RWPE2 (cell line): ENCODE measurements around the gene PHYHIPL.

Source experiments
- ATAC-seq: fragments of 200-7000 bp; cut with Tn5 transposase; 3 replicates; pipeline ENCODE4 v1.9.1; 2021; ENCODE audit warnings: low read depth
- DNase-seq: peaks from one replicate; pipeline ENCODE4 v3.0.0-alpha.2; 2020; ENCODE audit warnings: low spot score
- H3K27ac ChIP-seq: fragments of 450-650 bp; 2 replicates; pipeline ENCODE4 v1.5.1; 2017; ENCODE audit warnings: mild to moderate bottlenecking; ENCODE audit not compliant: poor library complexity, severe bottlenecking
- H3K27me3 ChIP-seq: fragments of 250-450 bp; sonication (Bioruptor Pico); 2 replicates; pipeline ENCODE4 v1.5.1; 2021; ENCODE audit warnings: mild to moderate bottlenecking, moderate library complexity; ENCODE audit not compliant: insufficient read depth, poor library complexity, severe bottlenecking
- H3K36me3 ChIP-seq: fragments of 250-450 bp; sonication (Bioruptor Pico); 2 replicates; pipeline ENCODE4 v1.5.1; 2020; ENCODE audit warnings: low read depth, mild to moderate bottlenecking, moderate library complexity
- H3K4me1 ChIP-seq: fragments of 250-450 bp; sonication (Bioruptor Pico); 2 replicates; pipeline ENCODE4 v1.5.1; 2021; ENCODE audit warnings: mild to moderate bottlenecking, moderate library complexity; ENCODE audit not compliant: insufficient read depth, poor library complexity, severe bottlenecking
- H3K4me3 ChIP-seq: fragments of 250-450 bp; sonication (Bioruptor Pico); 2 replicates; pipeline ENCODE4 v1.5.1; 2021; ENCODE audit warnings: mild to moderate bottlenecking, moderate library complexity; ENCODE audit not compliant: severe bottlenecking
- H3K9me3 ChIP-seq: fragments of 250-450 bp; sonication (Bioruptor Pico); 2 replicates; pipeline ENCODE4 v1.5.1; 2021; ENCODE audit warnings: mild to moderate bottlenecking, moderate library complexity; ENCODE audit not compliant: severe bottlenecking
- TF ChIP-seq, protein P1 (sequence below): fragments of 450-650 bp; IDR thresholded peaks from one replicate; pipeline ENCODE4 v1.5.1; 2017; ENCODE audit warnings: mild to moderate bottlenecking, moderate library complexity; ENCODE audit not compliant: poor library complexity, severe bottlenecking

PHYHIPL gene

DNA sequence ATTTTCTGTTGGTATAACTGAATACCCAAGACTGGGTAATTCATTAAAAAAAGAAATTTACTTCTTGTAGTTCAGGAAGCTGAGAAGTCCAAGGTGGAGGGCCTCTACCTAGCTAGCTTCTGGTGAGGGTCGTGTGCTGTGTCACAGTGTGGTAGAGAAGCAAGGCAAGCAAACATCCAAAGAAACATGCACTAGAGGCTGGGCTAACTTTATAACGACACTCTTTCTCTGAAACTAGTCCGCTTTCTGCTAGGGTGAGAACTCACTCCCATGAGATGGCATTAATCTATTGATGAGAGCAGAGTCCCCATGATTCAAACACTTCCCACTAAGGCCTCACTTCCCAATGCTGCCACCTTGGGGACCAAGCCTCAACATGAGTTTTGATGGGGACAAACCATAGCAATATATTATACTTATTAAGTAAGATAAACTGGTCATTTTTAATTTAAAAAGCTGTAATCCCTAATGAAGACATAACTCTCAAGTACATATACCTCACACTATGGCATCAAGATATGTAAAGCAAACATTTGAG, 50.8 kb downstream of the PHYHIPL start:
- no peak for DNase-seq
- no peaks in the 10 kb centered on the region for H3K27me3 ChIP-seq
- ATAC-seq: no peak
- no peaks in the 10 kb centered on the region for H3K4me1 ChIP-seq
- TF ChIP-seq, protein P1, sequence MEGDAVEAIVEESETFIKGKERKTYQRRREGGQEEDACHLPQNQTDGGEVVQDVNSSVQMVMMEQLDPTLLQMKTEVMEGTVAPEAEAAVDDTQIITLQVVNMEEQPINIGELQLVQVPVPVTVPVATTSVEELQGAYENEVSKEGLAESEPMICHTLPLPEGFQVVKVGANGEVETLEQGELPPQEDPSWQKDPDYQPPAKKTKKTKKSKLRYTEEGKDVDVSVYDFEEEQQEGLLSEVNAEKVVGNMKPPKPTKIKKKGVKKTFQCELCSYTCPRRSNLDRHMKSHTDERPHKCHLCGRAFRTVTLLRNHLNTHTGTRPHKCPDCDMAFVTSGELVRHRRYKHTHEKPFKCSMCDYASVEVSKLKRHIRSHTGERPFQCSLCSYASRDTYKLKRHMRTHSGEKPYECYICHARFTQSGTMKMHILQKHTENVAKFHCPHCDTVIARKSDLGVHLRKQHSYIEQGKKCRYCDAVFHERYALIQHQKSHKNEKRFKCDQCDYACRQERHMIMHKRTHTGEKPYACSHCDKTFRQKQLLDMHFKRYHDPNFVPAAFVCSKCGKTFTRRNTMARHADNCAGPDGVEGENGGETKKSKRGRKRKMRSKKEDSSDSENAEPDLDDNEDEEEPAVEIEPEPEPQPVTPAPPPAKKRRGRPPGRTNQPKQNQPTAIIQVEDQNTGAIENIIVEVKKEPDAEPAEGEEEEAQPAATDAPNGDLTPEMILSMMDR: peak; percentile 14
- no peak overlapping the region for H3K27ac ChIP-seq
- no peaks in the 10 kb centered on the region for H3K9me3 ChIP-seq
- no peak overlapping the region for H3K4me3 ChIP-seq
- no peaks in the 10 kb centered on the region for H3K36me3 ChIP-seq

DNA sequence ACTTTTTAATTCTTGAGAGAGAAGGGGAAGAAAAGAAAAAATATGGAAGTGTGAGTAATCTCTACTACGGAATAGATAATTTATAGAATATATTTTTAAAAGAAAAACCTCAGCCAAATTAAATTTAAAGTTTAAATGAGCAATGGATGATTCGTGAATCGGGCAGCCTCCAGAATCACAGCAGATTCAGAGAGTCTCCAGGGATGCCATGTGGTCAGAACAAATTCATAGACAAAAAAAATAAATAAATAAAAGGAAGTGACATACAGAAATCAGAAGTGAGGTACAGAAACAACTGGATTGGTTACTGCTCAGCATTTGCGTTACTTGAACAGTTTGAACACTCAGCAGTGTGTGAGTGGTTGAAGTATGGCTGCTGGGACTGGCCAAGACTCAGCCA, 53.0 kb downstream of the PHYHIPL start:
- no peak for ATAC-seq
- H3K27ac ChIP-seq: no peak overlapping the region
- no peak for DNase-seq
- no peaks in the 10 kb centered on the region for H3K27me3 ChIP-seq
- TF ChIP-seq, protein P1: no peak
- no peak overlapping the region for H3K4me3 ChIP-seq
- no peaks in the 10 kb centered on the region for H3K36me3 ChIP-seq
- H3K4me1 ChIP-seq: peaks cover 5% of the 10 kb centered on the region
- H3K9me3 ChIP-seq: no peaks in the 10 kb centered on the region

DNA sequence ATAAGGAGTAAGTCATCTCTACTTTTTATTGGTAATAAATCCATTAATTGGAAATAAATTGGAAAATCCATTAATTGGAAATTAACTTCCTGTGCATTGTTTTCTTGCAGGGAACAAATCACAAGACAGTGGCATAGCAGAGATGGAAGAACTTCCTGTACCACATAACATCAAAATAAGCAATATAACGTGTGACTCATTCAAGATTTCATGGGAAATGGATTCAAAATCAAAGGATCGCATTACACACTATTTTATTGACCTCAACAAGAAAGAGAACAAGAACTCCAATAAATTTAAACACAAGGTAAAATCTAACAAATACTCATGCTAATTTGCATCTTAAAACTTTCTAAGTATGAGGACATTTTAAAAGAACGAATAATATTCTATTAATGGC, 57.8 kb downstream of the PHYHIPL start:
- Histone ChIP-seq H3K27me3 (no peaks in the 10 kb centered on the region), H3K9me3 (no peaks in the 10 kb centered on the region), H3K4me3 (no peak overlapping the region), H3K27ac (no peak overlapping the region), H3K36me3 (no peaks in the 10 kb centered on the region), H3K4me1 (peaks cover 6% of the 10 kb centered on the region)
- DNase-seq (no peak), ATAC-seq (no peak)
- TF ChIP-seq, protein P1: no peak

- H3K36me3 ChIP-seq: no peaks in the 10 kb centered on the region
- H3K27me3 ChIP-seq: no peaks in the 10 kb centered on the region
- peaks cover 4% of the 10 kb centered on the region for H3K9me3 ChIP-seq
- no peak overlapping the region for H3K4me3 ChIP-seq
- H3K4me1 ChIP-seq: peaks cover 6% of the 10 kb centered on the region
- H3K27ac ChIP-seq: no peak overlapping the region
- DNase-seq: no peak
- ATAC-seq: no peak
- TF ChIP-seq, protein P1: peak; percentile 69
Observed at GRCh38 chr10:59234816-59235429, 58.5 kb downstream of the PHYHIPL start.

DNA sequence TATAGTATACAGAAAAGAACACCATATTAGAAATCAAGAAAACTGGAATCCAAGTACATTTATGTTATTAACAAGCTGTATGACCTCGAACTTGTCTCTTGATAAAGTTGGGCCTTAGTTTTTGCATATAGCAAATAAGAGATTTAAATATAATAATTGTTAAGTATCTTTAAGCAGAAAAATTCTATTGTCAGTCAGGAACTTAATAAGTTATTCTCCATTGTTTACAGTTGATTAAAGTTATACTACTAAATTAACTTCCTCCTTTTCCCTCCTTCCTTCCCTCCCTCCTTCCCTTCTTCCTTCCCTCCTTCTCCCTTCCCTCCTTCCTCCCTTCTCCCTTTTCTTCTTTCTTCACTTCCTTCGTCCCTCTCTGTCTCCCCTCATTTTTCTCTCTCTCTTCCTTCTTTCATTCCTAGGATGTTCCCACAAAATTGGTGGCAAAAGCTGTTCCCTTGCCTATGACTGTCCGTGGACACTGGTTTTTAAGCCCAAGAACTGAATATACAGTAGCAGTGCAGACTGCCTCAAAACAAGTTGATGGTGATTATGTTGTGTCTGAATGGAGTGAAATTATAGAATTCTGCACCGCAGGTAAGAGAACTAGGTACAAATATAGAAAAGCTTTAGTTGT, 59.7 kb downstream of the PHYHIPL start:
- Histone ChIP-seq H3K9me3 (peaks cover 4% of the 10 kb centered on the region), H3K27ac (no peak overlapping the region), H3K36me3 (no peaks in the 10 kb centered on the region), H3K27me3 (no peaks in the 10 kb centered on the region), H3K4me3 (no peak overlapping the region), H3K4me1 (peaks cover 6% of the 10 kb centered on the region)
- TF ChIP-seq, protein P1: no peak
- DNase-seq: no peak
- ATAC-seq: no peak
